ENCODE measurements around the gene RGS9.

Gene RGS9

GRCh38 chr17:65265276-65265675 lies 128.1 kb downstream of the RGS9 start:
- no peak for DNase-seq

- DNase-seq: no peak
Measured at GRCh38 chr17:65268832-65269231, 131.7 kb downstream of the RGS9 start.

- DNase-seq: no peak
Measured at GRCh38 chr17:65270499-65271253, 133.5 kb downstream of the RGS9 start.

GRCh38 chr17:65271296-65271695 lies 134.1 kb downstream of the RGS9 start:
- DNase-seq: no peak
